GM18507 (cell line): Measurements from ENCODE around the gene UQCC3.
"Not testable (repeated sequence)": the region's sequence is repeated elsewhere in the genome, so short reads cannot be mapped to it uniquely, and the experiment has no call there.

ENCODE experiments used
- DNase-seq: peaks from one replicate; pipeline ENCODE4 v3.0.0; 2011; ENCODE audit warnings: low read depth; ENCODE audit not compliant: insufficient read length; ENCODE audit errors: extremely low spot score
- FAIRE-seq: peaks from 2 replicates; lab custom pipeline; 2011; peaks lifted over from hg19 to GRCh38; lab: Jason Lieb, UNC

The UQCC3 gene

DNA sequence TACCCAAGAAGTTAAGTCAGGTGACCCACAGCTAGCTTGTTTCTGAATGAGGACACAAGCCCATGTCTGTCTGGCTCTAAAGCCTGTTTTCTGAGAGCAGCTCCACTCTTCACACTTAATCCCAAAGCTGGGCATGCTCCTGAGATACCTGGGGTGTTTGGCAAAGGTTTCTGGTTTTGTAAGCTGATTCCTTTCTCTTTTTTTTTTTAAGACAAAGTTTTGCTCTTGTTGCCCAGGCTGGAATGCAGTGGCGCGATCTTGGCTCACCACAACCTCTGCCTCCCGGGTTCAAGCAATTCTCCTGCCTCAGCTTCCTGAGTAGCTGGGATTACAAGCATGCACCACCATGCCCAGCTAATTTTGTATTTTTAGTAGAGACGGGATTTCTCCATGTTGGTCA, 22.2 kb downstream of the UQCC3 start:
- not testable (repeated sequence) for DNase-seq, FAIRE-seq

DNA sequence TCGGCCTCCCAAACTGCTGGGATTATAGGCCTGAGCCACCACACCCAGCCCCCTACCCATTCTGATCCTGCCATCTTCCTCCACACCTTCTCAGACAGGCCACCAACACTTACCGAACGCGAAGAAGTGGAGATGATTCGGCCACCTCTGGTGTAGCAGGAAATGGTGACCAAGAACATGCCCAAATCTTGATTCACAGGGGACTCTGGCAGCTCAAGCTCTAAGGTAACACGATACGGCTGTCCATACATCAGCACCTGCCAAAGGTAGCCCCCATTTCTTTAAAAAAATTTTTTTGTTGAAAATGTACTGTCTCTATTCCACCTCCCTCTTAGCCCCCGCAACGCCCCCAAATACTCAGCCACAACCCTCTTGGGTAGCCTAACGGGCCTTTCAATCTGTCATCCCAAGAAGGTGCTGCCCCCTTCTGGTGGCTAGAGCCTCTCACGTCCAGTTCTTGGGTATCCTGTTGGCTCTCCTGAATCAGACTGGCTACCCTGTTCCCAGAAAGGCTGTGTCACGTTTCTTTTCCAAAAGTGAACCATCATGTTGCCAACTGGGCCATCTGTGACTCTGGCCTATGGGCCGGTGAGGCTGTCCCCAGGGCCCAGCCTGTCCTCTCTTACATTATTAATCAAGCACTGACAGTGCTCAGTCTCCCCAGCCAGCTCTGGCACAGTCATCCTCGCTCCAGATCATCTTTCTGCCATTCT, 23.1 kb downstream of the UQCC3 start:
- DNase-seq (peak; percentile 54), FAIRE-seq (peak; percentile 75)

DNA sequence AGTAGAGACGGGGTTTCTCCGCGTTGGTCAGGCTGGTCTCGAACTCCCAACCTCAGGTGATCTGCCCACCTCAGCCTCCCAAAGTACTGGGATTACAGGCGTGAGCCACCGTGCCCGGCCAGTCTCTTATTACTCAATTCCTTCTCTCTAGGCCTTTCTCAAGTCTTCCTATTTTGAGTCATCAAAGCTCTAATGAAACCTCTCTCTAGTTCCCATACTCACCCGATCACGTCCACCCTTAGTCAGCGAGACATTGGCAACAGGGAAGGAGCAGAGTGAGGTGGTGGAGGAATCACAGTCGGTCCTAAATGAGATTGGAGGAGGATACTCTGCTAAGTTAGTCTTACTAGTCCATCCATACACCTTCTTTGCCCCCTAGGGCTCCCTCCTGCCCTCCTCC, 30.8 kb downstream of the UQCC3 start:
- FAIRE-seq: no peak

DNA sequence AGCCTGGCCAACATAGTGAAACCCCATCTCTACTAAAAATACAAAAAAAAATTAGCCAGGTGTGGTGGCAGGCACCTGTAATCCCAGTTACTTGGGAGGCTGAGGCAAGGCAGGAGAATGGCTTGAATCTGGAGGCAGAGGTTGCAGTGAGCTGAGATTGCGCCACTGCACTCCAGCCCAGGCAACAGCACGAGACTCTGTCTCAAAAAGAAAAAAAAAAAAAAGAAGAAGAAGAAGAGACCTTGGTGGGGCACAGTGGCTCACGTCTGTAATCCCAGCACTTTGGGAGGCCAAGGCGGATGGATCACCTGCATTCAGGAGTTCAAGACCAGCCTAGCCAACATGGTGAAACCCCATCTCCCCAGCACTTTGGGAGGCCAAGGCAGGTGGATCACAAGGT, 32.4 kb downstream of the UQCC3 start:
- FAIRE-seq, DNase-seq: not testable (repeated sequence)

More for the DNA sequence above, 30.8 kb downstream of the UQCC3 start:
- DNase-seq: no peak

DNA sequence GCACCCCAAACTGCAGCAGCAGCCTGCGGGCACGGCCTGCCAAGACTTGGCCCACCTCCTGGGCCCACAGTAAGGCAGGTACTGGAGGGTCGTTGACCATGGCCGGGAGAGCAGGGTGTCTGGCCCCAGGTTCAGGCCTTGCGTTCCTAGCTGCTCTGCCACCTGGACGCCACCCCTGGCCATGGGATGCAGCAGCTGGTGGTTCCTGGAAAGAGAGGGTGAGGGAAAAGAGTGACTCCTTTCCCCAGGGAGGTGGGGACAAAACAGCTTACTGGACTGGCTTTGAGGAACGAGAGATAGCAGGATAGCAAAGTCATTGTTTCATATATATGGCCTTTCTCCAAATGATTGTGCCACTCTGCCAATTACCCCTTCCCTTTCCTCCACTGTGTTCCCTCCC, 33.9 kb downstream of the UQCC3 start:
- DNase-seq (no peak), FAIRE-seq (no peak)

DNA sequence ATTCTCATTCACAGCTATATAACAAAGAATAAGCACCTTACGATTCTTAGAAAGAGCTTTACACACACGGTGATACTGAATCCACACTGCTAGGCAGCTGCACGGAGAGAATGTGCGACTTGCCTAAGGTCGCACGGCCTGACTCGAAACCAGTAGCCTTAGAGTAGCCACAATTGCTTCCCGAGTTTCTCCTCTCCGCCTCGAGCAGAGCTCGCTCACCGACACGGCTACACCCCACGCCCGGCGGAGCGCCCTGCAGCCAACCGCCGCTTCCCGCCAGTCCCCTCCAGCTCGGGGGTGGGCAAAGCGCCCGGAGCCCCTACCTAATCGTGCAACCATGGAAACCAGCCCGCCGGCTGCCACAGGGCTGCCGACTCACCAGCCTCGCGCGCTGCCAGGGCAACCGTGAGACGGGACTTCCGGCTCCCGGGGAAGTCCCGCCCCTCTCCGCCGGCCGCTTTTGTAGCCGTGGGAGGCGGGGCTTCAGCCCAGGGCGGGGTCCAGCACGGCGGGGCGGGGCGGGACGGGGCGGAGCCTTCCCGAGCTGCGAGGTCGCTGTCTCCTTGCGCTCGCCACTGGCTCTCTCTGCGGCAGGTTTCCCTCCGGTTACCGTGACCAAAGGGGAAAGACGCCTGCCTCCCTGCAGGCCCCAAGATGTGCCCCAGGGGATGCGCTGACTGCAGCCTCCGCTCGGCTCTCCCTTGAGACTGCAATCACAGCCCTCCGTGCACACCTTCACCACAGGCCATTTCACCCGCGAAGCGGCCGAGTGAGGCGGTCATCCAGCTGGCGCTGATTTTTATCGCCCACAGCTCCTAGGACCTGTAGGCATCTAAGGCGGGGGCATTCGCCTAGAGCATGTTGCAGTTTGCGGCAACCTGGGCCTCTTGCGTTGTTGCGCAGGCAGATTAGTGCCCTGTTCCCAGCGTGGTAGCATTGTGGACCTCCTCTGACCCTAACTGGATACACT, 34.7 kb downstream of the UQCC3 start:
- peak; percentile 53 for FAIRE-seq

DNA sequence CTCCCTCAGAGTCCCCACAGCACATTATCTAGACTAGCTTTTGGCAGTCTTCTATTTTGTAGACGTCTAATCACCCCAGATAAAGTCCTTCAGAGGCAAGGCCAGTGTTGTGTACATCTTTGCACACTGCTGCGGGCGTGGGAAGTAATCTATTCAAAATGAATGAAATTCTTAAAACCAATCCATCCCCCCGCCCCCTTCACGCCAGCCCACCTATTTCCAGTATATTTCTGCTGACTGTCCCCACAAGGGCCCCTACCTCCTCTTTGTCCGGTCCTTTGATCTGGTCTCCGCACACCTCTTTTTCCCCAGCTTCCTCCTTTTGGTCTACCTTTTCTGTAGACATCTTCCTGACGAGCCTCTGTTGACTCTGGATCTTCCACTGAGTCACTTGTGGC, 35.4 kb downstream of the UQCC3 start:
- DNase-seq (no peak), FAIRE-seq (no peak)

More for the DNA sequence above, 34.7 kb downstream of the UQCC3 start:
- peak; percentile 92 for DNase-seq

DNA sequence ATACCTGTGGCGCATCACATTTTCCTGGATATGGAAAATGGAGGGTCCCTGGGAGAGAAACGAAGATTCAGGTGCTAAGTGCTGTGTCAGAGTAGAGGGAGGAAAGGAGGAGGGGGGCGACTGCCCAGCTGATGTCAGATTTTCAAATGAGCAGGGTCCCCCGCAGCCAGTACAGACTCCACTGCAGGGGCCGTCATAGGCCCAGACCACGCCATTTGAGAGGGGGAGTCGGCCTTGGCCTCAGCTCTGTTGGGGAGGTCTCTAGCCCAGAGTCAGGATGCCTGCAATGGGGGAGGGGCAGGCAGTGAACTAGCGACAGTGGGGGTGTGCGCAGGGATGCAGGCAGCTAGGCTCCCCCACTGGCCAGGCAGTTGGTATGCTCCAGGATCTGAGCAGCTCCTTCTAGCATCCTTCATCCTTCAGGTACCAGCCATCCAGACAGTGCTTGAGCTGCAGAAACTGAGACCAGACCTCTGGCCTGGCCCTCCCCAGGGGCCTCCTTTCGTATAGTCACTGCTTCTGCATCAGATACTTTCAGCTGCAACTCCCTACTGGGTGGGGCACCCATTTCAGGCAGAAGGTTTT, 35.9 kb downstream of the UQCC3 start, which contains the start of the genes BSCL2 and GNG3:
Gene BSCL2, minus strand, starts transcription at position 148 of the 585 bp plus-strand sequence. CDS start 229 bp downstream, outside the sequence.
Gene GNG3, plus strand, starts transcription at position 400 of the 585 bp plus-strand sequence. CDS start 620 bp downstream, outside the sequence.
- no peak for FAIRE-seq
- no peak for DNase-seq

DNA sequence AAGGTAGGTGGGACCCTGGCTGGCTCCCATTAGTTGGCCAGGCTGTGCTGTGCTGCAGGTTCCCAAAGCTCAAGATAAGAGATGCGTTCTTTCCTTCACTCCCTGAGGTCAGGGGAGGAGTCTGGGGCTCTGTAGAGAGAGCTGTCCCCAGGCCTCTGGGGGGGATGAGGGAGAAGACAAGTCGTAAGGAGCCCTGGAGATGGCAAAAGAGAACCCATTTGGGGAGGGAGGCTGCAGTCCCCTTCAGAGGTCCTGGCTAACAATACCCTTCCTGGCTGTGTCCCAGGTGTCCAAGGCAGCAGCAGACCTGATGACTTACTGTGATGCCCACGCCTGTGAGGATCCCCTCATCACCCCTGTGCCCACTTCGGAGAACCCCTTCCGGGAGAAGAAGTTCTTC, 36.9 kb downstream of the UQCC3 start:
- no peak for FAIRE-seq

DNA sequence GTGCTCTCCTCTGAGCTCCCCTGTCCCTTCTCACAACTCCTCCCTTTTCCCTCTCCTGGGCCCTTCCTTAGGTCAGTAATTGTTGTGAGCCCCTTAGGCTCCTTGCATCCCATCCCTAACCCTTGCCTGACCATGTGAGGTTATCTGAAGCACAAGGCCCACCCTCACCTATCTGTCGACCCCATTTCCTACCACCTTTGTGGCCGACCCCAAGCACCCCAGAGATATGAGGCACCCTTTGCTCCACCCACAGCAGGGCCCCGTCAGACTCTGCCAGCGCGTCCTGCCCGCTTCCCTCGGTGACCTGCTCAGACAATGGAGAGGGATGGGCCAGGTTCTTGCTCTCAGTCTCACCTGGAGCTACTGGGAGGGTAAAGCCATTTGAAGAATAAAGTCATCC, 37.3 kb downstream of the UQCC3 start:
- FAIRE-seq: no peak
- no peak for DNase-seq

More for the DNA sequence above, 36.9 kb downstream of the UQCC3 start:
- DNase-seq: no peak

DNA sequence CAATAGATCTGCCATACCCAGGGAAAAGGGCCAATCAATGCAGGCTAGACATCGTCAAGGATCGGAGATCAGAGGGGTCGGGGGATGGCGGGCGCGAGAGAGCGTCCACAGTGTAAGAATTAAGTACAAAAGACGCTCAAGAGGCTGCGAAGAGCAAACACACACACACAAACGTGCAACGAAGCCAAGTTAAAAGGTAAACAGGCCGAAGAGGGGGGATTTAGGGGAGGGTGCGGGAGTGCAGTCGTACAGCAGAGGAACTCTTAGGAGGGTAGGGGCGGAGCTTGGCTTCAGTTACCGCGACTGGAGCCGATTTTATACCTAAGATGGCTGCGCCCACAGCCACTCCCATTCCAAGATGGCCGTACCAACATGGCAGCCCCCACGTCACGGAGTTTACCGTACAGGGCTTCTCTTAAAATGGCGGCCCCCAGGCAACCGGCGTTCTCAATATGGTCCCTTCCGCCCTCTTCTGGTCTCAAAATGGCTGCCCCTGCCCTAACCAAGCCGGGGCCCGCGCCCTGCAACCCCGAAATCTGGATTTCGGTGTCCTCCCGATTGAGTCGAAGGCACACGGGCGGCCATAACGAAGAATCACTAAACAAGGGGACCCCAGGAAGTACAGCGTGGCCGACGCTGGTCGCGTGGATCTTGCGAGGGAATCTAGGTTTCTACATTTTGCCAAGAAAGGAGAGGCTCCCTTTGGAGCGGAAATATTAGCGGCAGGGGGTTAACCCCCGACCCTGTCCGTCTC, 38.0 kb downstream of the UQCC3 start:
- peak; percentile 97 for FAIRE-seq

DNA sequence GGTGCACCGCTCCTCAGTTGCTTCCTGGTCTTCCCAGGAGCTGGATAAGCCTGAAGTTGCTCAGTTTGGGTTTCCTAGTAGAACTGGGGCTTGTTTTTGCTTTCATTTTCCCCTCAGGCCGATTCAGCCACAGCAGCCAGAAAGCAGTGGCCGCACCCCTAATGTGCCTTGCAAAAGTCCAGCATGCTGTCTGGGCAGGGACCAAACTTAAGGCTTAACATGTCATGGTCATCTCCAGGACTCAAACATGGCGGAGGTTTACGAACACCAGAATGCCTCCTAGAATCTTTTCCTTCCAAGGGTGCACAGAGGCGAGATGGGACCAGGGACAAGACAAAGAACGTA, 38.5 kb downstream of the UQCC3 start:
- FAIRE-seq (no peak), DNase-seq (no peak)

More for the DNA sequence above, 38.0 kb downstream of the UQCC3 start:
- DNase-seq: peak; percentile 80

DNA sequence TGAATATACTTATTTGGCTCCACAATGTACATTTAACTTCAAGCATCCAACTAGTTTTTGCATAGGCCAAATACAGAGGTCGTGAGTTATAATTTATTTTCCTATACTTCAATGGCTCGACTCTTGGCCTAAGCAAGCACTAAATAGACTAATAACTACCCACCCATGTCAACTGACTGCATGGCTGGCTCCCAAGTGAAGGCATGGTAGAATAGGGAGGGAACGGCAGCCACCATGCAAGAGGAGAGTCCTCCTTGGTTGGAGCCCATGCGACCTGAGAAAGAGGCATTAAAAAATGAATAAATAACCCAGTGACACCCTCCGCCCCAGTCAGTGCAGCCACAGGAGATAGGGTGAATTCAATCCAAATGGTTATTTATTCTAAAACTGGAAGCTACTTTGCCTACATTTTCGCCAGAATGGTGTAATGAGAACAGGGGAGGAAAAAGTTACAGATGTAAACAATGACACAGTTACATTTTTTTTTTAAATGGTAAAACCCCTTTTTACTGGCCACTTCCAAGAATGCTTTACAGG, 40.9 kb downstream of the UQCC3 start:
- DNase-seq: no peak
- FAIRE-seq: no peak

DNA sequence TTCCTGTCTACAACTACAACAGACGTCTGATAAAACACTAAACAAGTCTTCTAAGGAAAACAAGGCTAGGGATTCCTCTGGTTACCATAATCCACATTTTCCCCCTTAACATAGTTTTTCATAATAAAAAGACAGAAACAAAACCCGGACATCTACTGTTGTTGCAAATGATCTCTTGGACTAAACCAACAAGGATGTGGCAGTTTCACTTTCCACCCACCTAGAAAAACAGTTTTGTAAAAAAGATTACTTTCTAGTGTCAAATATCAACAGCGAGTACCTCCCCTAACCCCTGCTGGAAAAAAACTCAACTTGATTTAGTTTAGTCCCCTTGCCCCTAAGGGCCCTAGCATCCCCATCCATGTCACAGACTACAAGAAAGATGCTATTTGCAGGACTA, 41.4 kb downstream of the UQCC3 start:
- DNase-seq (no peak), FAIRE-seq (no peak)

DNA sequence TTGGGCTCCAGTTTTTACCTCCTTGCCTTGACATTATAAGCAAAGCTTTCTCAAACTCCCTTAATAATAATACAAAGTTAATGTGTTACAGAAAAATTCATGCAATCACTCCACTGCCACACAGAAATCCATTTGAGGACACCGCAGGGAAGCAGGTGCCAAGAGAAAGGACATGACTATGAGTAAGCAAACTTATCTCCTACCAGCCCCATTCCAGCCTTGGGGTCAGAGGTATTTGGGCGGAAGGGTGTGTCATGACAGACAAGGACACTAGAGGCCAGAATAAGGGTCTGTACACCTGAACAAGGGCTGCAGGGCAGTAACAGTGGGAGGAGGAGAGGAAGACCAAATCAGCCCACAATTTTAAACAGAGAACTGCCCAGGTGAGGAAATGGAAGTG, 41.9 kb downstream of the UQCC3 start:
- no peak for DNase-seq
- FAIRE-seq: no peak

DNA sequence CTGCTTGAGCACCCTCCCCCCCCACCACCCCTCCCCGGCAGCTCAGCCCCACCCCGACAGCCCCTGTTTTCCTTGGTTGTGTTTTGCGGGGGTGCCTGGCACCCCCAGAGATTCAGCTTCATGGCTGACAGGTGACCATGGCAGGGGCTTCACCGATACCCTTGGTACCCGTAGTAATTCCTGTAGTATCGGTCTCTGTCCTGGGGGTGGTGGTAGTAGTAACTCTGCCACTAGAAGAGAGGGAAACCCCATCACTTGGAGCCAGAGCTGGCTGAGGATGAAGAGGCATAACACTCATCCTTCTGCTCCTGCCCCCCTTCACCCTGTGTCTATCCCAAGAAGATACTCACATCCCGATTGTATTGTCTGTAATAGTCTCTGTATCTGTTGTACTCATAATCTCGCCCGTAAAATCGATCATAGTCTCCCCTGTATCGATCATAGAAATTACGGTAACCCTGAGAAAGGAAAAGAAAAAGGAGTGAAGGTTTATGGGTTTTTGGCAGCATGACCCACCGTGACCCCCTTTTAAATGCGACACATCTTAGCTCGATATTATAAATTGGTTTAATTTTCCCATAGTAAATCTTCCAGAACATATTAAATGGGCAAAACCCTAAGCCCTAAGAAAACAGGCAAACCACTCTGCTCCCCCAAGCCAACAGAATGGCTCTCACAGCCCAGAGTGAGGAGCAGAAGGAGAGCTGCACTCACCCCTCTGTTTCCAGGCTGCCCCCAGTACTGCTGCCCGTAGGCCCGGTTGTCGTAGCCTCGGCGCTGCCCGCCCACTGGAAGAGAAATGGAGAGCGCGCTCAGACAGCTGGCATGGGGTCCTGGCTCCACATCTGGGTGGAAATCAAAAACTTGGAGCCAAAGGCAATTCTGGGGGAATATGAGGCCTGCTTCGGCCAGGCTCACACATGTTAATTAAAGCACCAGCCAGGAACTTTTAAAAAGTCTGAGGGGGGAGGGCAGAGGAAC, 44.0 kb downstream of the UQCC3 start:
- FAIRE-seq (no peak), DNase-seq (no peak)

DNA sequence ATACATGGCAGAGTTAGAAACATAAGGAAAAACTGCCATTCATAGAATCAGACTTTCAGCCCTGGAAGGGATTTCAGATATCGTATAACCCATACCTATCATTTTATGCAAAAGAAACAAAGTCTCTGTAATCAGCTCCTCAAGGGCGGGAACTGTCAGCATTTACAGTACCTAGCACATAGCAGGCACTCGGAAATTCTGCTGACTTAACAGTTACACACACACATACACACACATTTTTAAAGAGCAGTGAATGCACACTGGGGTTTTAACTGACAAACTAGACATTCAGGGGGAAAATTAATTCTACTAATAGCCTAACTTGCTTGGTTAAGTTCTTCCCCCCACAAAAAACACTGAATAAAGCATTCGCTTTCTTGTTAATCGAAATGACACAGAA, 44.7 kb downstream of the UQCC3 start:
- DNase-seq (no peak), FAIRE-seq (no peak)

DNA sequence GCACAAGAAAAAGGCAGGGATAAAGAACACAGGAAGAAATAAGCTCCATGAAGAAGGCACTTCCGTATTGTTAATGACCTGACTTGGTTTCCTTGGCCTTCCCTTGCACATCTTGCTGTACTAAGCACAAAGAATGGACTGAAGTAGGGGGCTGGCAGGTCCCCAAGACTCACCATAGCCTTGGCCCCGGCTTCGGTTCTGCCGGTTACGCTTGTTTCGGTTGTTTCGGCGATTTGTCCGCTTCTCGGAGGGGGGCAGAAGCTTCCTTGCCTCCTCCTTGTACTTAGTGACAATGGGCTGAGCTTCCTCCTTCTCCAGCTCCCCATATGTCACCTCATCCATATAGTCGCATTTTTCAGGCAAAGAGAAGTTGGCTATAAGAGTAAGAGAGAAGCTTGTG, 45.3 kb downstream of the UQCC3 start:
- FAIRE-seq (no peak), DNase-seq (no peak)
